EH (cell line): ENCODE measurements around the gene DES.
"Not testable (repeated sequence)": the region's sequence is repeated elsewhere in the genome, so short reads cannot be mapped to it uniquely, and the experiment has no call there.

ENCODE experiments used
- DNase-seq: peaks from one replicate; pipeline ENCODE4 v3.0.0-alpha.2; 2015; ENCODE audit warnings: low read depth

DES gene

GRCh38 chr2:219400562-219400961 lies 17.6 kb upstream of the DES start:
- DNase-seq, result no peak

GRCh38 chr2:219401606-219402005 lies 16.6 kb upstream of the DES start:
- DNase-seq, result no peak

GRCh38 chr2:219402665-219403515 lies 15.3 kb upstream of the DES start:
- peak; percentile 88 for DNase-seq

DNA sequence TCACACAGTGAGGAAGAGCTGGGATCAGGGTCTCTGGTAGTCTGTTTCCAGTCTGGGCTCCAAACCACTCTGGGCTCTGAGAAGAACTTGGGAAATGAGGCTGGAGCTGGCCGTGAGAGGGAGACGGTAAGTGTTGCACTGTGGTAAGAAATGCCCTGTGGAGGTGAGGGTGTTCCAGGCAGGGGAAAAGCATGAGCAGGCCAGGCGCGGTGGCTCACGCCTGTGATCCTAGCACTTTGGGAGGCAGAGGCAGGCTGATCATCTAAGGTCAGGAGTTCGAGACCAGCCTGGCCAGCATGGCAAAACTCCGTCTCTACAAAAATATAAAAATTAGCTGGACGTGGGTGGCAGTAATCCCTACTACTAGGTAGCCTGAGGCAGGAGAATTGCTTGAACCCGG lies 14.3 kb upstream of the DES start:
- no peak for DNase-seq

DNA sequence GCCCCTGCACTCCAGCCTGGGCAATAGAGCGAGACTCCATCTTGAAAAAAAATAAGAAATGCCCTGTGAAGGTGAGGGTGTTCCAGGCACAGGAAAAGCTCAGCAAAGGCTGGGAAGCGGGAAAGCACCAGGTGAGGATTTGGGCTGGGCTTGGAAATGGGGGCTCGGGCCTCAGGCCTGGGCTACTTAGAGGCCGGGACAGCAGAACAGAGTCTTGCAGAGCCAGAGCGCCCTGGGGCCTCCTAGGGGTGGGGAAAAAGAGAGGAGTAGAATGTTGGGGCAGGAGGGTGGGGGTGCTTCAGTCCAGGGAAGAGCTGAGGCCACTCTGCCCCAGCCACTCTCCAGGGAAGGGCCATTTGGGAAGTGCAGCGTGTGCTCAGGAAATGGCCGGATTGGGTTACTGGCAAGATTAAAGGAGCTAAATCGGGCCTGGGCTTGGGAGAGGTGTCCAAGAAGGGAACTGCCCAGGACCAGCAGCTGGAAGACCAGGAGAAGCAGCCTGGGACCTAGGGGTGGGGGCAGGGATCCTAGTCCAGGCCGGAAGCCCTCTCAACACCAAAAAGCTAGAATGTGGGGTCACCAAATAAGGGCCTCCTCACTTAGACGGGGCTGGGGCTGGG lies 13.8 kb upstream of the DES start:
- no peak for DNase-seq

- DNase-seq, result no peak
Measured at GRCh38 chr2:219404954-219405353, 13.2 kb upstream of the DES start.

DNA sequence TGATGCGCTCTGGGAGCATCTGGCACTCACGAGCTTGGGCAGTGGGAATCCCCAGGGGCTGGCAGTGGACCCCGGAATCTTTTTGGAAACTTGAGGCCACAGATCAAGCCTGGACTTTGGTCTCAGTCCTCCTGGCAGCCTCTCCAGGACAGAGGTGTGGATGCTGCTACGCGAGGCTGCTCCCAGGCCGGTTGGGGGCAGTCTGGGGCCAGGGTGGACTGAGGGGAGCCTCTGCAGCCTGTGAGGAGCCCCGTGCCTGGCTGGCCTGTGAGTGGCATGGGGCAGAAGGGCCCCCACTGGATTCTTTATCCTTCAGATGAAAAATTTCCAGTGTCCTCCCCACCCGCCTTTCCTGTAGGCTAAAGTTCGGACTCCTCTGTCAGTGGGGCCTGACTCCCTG lies 12.7 kb upstream of the DES start:
- no peak for DNase-seq

- DNase-seq, result peak; percentile 23
Measured at GRCh38 chr2:219405958-219406860, 12.0 kb upstream of the DES start.

DNA sequence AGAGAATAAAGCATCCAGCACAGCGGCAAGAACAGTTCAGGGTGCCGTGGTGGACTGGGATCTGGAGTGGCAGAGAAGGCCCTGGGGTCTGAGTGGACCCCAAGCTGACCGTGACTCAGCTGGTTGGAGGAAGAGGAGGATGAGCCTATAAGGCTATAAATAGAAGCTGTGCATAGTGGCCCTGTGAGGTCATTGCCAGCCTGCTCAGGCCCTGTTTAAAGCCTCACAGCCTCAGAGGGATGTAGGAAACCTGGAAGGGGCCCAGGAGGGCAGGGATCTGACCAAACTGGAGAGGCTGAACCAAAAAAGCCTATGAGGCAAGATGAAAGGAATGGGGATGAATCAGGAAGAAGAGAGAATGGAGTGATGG lies 11.3 kb upstream of the DES start:
- DNase-seq, result peak; percentile 100

GRCh38 chr2:219407343-219407742 lies 10.8 kb upstream of the DES start:
- DNase-seq, result not testable (repeated sequence)

DNA sequence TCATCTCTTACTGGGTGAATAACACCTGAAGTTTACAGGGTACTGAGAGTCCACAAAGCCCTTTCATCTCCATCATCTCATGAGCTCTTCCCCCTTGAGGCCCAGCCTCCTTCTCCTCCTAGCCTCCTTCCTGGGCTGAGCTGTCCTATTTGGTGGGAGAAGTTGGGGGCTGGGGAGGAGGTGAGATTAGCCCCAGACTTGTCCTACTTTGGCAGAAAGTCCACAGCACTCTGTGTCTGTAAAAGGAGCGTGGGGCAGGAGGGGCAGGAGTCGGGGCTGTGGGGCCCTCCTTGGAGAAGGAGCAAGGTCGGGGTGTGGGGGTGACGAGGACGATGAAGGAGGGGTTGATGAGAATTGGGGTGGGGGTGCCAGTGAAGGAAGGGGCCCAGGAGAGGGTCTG lies 10.0 kb upstream of the DES start:
- no peak for DNase-seq

- DNase-seq, result peak; percentile 50
Measured at GRCh38 chr2:219408631-219409030, 9.5 kb upstream of the DES start.

GRCh38 chr2:219409619-219410018 lies 8.6 kb upstream of the DES start:
- DNase-seq, result no peak

GRCh38 chr2:219410390-219410789 lies 7.8 kb upstream of the DES start:
- DNase-seq, result no peak

- DNase-seq, result no peak
Measured at GRCh38 chr2:219414857-219415256, 3.3 kb upstream of the DES start.

GRCh38 chr2:219415580-219416234 lies 2.5 kb upstream of the DES start:
- no peak for DNase-seq

DNA sequence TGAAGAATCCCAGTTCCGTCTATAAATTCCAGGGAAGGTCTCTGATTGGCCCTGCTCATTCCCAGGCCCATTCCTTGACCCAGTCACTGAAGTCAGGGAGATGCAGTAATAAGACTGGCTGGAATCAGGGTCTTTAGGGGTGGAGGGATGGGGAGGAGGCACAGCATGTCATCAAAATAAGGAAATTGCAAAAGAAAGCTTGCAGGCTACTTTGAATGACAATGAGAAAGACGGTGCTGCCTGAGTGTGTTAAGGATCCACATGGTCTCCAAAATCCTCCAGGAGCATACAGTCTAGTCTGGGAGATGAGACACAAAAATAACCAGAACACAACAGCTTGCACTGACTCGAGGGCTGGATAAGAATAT lies 2.0 kb upstream of the DES start:
- DNase-seq, result no peak

- no peak for DNase-seq
Measured at GRCh38 chr2:219416938-219417337, 1.2 kb upstream of the DES start.

DNA sequence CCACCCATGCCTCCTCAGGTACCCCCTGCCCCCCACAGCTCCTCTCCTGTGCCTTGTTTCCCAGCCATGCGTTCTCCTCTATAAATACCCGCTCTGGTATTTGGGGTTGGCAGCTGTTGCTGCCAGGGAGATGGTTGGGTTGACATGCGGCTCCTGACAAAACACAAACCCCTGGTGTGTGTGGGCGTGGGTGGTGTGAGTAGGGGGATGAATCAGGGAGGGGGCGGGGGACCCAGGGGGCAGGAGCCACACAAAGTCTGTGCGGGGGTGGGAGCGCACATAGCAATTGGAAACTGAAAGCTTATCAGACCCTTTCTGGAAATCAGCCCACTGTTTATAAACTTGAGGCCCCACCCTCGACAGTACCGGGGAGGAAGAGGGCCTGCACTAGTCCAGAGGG lies 803 bp upstream of the DES start:
- no peak for DNase-seq

GRCh38 chr2:219419012-219419324 lies 791 bp downstream of the DES start:
- no peak for DNase-seq

GRCh38 chr2:219419331-219420197 lies 1.4 kb downstream of the DES start:
- no peak for DNase-seq

DNA sequence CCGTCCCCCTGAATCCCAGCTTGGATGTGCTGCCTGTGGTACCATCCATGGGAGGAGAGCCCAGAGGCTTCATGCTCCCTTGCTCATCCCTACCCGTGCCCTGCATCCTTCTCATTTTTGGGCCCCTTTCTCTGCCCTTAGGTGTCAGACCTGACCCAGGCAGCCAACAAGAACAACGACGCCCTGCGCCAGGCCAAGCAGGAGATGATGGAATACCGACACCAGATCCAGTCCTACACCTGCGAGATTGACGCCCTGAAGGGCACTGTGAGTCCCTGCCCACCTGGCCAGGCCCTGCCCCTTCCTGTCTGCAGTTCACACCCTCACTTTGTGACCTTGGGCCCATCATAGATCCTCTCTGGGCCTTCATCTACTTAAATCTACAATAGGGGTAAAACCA lies 2.5 kb downstream of the DES start:
- no peak for DNase-seq
